Astrocyte of the hippocampus (primary cell): ENCODE results near the gene WNK2.
"Not testable (repeated sequence)": the region's sequence is repeated elsewhere in the genome, so short reads cannot be mapped to it uniquely, and the experiment has no call there.

Experiments used
- DNase-seq: peaks from one replicate; pipeline ENCODE4 v3.0.0; 2011; ENCODE audit warnings: low read depth, low spot score

WNK2 gene

DNA sequence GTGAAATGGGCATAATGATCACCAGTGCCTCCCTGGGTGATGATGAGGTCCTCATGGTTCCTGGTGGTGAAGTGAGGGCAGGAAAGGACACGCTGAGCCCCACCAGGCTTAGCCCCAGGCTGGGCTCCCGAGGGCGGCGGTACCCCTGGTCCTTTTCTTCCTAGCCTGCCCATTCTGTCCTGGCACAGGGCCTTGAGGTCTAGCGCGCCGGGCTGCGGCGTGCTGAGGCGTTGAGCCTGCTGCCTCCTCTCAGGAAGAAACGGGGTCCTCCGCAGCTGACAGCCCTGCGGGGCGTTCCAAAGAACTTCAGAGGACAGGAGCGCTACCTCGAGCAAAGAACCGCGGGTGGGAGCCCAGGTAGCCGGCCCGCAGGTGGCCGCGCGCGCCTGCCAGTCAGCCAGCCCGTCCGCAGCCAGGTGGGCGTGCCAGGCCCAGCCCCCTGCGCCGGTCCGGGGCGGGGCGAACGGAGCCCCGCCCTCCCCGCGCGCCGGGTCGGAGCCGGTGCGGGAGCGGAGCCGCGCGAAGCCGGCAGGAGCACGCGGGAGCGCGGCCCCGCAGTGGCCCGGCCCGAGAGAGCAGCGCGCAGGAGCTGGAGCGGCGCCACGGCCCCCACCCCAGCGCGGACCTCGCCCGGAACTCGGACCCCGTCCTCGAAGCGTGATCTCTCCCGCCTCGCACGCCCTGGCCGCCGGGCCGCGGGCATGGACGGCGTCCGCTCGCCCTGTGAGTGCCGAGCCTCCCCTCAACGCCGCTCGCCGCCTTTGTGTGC lies at the start of gene WNK2:
WNK2 (plus strand) TSS at position 477 of the 769 bp plus-strand sequence. CDS start 791 bp downstream, outside the sequence.
- peak; percentile 57 for DNase-seq

DNA sequence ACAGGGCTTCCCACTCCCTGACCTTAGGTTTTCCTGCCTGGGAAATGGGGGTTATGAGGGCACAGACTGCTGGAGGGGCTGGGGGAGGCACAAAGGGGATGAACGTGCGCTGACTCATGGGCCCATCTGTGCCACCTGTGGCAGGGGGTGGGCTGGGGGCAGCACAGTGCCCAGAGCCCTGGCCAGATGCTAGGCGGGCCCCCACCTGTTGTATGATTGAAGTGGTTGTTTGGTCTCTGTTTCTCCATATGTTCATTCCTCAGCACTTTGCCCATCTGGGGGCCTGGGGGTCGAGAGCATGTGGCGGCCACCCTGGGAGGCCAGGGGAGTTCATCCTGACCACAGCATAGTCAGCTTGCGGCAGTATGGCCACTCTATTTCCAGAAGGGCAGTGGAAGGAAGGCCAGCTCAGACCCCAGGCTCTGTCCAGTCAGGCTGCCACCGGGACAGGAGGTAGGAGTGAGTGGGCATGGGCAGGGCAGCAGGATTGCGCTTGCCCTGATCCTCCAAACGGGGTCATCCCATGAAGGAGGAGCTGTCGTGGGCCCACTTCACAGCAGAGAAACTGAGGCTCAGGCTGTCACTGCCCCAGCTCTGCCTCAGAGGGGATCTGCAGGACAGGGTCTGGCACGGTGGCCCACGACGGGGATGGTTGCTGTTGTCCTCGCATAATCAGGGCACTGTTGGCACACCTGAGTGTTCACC lies 49.0 kb upstream of the WNK2 start:
- no peak for DNase-seq

DNA sequence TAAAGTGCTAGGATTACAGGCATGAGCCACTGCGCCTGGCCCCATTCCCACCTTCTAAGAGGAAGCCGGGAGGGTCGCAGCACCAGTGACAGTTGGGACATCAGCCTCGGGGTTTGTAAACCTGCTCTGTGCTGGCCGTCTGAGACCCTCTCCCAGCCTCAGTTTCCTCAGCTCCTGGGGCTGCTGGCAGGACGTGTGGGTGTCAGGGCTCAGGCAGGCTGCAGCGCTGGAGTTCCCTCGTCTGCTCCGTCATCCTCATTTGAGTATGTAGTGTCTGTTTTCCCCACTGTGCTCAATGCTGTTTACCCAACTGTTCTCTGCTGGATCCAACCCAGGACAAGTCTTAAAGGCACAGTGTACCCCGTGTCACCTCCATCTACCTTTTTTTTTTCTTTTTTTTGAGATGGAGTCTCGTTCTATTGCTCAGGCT lies 47.9 kb upstream of the WNK2 start:
- peak; percentile 41 for DNase-seq

DNA sequence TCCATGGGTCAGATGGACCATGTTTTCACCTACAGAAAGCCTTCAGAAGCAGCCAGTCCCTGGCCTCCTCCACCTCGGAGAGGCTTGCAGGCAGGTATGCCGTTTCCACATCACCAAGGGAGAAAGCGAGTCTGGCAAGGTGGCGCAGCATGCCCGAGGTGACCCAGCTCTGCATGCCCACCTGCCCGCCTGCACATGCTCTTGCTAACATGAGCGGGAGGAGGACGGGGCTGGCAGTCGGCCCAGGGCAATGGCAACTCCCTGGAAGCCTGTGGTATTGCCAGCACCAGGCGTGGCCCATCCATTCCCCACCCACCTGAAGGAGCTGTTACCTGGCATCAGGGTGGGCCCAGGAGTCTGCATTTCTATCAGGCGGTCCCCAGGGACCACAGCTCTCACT lies 46.6 kb upstream of the WNK2 start:
- DNase-seq = no peak

DNA sequence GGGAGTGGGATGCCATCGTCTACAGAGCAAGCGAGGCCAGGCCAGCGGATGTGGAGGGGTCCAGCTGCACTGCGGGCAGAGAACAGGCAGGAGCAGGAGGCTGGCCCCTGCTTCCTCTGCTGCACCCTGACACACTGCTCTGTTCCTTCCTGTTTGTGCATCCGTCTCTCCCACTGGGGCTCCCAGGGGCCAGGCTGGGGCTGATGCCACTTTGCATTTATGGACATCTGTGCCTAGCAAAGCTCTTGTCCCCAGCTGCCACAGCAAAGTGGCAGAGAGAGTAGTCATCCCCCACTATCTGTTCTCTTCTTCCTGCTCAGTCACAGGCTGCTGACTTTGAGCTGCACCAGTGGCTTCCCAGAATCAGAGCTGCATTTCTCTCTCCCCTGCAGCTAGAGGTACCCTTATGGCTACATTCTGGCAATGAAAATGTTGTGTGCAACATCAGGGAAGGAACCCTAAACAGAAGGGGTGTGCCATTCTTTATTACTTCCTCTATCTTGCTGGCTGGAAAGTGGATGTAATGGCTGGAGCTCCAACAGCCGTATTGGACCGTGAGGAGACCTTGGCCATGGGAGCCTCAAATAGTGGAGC lies 45.7 kb upstream of the WNK2 start:
- no peak for DNase-seq

DNA sequence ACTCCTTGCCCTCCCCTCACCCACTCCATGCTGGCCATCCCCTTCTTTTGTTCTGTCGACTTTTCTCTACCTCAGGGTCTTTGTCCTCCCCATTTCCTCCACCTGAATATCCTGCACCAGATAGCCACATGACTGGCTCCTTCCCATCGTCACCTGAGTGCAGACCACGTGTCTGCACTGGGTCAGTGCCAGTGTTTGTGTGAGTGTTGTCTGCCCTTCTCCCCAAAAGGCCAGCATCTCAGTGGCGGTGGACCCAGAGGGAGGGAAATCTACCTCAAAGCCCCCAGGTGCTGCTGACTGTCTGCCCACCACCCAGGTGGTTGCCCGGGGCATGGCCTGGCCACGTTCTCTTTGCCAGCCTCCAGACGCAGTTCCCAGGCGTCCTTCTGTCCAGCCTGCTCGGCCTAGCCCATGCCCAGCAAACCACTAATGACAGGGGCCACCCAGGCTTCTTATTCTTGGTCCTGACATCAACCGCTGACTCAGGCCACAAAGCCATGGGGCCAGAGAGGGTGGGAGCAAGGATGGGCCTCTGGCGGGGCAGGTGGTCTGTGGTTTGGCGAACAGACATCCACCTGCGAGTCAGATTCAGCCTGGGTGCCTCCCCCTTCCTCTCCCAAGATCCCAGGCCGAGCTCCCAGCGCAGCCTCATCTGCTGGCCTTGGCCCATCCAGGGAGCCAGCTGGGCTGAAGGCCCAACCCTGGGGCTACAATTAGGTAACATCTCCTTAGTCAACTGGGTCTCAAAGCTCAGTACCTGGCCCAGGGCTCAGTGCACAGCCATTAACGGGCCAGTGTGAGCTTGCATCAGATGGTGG lies 44.4 kb upstream of the WNK2 start:
- DNase-seq = peak; percentile 42

DNA sequence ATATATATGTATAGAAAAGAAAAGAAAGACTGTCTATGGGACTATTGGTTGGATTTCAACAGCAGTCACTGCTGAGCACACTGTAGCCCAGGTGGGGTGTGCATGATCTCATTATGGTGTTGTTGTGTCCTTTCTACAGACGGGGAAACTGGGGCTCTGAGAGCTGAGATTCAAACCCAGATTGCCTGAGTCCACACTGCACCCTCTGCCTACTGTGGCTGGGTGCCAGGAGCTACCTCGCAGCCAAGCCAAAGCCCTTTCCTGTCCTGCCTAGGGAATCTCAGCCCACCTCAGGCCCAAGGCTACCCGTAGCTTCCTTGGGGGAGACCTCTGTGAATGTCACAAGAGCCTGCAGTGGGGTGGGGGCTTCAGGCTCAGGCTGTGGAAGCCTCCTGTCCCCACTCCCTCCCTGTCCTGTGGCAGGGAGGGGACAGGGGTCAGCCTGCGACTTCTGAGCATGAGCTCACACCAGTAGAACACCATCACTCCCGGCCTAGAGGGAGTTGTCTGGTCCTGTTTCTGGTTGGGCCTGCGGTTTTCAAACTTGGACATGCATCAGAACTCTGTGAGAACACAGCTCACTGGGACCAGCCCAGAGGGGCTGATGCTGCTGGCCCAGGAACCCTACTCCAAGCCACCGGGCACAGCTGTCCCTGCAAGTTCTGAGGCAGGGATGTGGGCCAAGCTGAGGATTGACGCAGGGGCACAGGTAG lies 42.0 kb upstream of the WNK2 start:
- no peak for DNase-seq

DNA sequence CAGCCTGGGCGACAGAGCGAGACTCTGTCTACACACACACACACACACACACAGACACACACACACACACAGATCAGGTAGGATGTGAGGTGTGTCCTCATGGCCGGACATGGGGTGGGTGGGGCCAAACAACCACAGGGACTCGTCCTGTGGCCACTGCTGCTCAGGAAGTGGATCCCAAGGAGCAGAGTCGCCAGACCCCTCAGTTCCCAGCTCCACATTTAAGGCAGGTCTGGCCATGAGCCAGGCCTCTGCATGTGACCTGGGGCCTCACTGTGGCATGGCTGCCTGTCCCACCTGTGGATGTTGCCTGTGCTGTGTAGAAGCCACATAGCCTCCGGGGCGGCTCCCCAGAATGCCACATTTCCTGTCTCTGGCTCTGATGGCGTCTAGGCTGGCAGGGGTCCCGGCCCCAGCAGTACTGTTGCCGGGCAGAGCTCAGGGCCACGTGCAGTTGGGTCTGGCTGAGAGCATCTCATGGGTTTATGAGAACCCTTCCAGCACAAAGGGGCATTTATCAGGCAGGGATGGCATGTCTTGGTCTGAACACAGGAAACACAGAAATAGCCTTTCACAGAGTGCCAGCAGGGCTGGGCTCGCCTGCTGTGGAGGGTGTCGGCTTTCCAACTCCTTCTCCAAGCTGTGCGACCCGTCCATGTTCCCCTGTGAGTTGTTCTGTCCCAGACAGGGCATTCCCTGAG lies 40.0 kb upstream of the WNK2 start:
- peak; percentile 47 for DNase-seq

DNA sequence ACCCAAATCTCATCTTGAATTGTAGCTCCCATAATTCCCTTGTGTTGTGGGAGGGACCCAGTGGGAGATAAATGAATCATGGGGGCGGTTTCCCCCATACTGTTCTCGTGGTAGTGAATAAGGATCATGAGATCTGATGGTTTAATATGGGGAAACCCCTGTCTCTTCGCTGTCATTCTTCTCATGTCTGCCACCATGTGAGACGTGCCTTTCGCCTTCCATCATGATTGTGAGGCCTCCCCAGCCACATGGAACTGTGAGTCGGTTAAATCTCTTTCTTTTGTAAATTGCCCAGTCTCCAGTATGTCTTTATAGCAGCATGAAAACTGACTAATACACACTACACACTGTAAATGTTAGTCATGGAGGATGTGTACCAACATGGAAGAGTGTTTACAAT lies 37.2 kb upstream of the WNK2 start:
- not testable (repeated sequence) for DNase-seq

DNA sequence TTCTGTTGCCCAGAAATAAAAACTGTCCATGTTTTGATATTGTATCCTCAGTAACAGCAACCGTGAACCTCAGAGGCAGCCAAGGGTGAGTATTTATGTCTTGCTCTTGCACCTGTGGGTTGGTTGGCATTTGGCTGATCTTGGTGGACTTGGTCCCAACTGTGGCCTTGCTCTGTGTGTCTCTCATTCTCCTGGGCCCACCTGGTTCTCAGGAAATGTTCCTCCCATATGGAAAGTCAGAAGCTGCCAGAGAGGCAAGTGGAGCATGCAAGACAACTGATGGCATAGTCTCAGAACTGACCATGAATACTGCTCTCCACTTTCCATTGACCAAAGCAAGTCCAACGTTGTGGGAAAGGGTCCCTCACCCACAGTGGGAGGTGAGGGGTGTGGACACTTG lies 36.3 kb upstream of the WNK2 start:
- no peak for DNase-seq

DNA sequence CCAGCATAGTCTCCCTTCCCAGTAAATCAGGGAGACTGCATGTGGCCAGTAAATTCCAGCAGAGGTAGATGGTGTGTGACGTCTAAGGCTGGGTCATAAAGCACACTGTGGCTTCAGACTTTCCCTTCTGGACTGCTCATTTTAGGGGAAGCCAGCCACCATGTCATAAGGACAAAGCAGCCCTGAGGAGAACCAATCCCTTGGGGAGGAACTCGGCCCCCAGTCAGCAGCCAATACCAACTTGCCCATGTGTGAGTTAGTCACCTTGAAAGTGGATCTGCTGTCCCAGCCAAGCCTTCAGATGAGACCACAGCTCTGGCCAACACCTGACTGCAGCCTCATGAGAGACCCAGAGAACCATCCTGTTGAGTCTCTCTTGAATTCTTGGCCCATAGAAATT lies 35.2 kb upstream of the WNK2 start:
- DNase-seq = no peak

DNA sequence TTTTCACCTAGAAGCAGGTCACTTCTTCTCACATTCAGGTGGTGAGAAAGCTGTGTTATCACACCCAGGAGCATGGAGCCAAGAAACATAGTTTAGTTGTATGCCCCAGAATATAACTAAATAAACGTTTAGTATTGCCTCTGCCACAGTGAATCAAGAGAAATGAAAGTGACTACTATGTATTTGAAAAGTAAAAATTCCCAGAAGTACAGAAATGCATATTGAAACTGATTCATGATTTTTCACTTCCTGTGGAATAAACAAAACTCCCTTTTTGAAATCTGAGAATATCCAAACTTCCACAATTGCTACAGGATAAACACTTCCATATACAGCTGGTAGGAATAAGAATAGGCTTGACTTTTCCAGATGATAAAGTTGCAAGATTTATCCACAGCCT lies 34.6 kb upstream of the WNK2 start:
- no peak for DNase-seq

DNA sequence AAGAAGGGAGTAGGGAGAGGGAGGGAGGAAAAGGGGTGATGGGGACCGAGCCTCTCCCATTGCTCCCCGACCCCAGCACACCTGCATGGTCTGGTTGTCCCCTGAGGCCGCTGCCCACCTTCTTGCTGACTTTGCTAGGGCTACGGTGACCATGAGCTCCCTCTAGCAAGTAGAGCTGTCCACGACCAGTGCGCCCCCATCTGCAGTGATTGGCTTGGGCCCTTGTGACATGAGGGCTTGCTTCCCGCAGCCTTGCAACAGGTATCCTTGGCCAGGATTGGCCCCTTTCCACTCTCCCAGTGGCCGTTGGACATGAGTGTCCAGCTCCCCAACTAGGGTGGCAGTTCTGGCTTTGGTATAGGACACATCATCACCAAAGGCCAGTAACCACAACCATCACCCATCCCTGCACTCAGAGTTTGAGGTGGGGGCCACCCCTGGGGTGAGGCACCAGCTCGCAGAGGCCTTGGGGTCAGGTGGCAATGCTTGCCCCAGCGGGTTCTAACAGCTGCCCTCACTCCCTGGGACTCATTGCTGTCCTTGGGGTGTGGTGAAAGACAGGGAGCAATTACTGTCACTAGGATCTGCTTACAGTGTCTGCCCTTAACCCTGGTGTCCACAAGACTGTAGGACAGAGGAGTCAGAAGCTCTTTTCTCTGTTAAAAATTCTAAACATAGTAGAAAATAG lies 32.7 kb upstream of the WNK2 start:
- no peak for DNase-seq

DNA sequence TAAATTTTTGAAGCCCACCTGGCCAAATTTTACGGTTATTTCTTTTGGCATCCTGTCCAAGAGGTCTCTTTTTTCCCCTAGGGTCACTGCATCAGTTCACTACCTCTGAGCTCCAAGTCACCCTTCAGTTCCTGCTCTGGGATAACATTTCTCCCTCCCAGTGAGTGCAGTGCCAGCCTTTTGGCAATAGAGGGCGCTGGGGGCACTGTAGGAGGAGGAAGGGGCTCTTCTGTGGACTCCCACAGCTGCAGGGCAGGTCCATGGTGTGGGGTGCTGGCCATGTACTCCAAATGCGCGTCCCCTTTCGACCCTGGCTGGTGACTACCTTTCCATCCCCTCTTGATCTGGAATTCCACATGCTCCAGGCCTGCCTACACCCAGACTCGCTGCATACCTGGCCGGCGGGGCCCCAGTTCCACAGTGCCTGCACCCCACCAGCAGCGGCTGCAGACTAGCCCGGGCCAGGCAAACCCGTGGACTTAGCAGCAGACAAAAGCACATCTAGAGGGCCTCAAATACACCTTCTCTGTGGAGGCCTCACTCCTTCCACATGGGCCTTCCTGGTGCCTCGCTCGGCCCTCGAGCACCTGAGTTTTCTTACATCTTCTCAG lies 29.5 kb upstream of the WNK2 start:
- peak; percentile 50 for DNase-seq

DNA sequence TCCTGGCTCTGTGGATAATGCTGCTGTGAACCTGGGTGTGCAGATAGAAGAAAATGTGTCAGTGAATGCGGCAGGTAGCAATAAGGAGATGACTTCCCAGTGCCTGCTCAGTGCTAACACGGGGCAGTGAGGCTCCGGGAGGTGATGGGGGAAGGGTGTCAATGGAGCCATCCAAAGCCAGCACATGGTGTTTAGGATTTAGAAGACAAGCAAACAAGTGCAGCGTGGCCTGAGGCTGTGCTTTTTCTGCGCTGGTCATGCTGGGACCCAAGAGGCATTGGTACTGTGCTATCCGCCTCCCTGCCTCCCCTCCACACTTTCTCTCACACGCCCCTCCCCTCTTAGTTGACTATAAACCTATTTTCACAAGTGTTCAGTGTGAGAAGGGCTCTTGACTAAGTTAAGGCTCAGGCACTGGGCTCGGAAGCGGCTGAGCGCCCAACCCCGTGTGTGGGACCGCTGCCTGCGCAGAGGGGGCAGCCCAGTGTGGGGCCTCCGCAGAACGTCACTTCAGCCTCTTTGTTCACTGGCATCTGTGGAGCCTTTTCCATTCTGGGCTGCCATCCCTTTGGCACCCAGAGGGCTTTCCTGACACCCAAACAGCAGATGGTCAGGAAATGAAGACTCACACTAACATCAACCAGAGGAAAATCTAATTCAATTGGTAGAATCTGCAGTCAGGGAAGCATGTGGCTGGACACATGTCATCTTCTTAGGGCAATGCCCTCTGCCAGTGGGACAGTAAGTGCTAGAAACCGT lies 28.0 kb upstream of the WNK2 start:
- no peak for DNase-seq

DNA sequence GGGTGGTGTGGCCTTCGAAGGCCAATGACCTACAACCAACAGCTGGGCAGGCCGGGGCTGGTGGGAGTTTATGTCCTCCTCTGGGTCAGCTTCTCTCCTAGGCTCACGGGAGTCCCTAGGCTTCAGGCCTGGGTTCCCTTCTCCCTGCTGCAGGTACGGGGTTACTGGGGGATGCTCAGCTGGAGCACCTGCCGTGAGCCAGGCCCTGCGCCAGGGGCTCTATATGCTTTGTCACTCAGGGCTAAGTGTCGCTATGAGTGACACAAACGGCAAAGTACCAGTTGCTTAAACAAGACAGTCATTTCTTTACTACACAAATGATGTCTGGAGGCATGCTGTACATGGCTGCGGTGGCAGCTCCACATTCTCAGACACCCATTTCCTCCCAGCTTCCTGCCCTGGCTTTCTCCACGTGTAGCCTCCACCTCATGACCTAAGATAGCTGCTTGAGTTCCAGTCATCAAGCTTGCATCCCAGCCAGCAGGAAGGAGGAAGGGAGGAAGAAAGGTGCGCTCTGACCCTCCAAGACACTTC lies 27.4 kb upstream of the WNK2 start:
- DNase-seq = no peak

DNA sequence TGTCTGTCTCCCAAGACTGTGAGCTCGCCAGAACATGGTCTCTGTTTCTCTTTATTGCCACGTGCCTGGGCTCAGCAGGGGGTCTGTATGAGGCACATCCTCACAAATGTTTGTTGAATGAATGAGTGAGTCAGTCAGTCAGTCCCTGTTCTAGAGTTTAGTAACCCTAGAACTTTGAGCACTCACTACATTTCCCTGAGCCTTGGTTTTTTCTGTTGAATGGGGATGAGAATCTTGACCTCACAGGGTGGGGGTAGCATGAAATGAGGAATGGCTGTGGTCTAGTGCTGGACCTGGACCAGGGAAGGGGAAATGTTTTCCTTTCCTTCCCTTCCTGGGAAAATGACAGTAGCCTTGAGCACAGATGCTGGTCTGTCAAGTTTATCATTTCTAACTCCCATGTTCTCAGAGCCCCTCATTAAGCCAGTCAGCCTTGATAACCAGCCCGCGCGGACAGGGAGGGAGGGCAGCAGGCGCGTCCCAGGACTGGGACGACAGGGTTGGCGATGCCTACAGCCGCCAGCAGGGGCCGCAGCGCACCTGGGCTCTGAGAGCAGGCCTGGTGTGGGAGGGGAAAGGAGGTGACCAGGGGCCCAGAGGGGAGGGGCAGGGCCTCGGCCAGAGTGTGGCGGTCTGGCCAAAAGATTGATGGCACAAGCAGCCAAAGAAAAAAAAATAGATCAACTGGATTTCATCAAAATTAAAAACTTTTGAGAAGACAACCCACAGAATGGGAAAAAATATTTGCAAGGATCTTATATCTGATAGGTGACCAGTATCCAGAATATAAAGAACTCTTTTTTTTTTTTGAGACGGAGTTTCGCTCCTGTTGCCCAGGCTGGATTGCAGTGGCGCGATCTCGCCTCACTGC lies 24.1 kb upstream of the WNK2 start:
- DNase-seq = peak; percentile 95
